HG02571 (cell line): ENCODE results near the gene C1QTNF8.

Experiments
- ATAC-seq: cut with Tn5 transposase; IDR thresholded peaks from one replicate; pipeline ENCODE4 v1.9.1; 2021; ENCODE audit warnings: mild to moderate bottlenecking, moderate library complexity; ENCODE audit not compliant: unreplicated experiment

Gene C1QTNF8

DNA sequence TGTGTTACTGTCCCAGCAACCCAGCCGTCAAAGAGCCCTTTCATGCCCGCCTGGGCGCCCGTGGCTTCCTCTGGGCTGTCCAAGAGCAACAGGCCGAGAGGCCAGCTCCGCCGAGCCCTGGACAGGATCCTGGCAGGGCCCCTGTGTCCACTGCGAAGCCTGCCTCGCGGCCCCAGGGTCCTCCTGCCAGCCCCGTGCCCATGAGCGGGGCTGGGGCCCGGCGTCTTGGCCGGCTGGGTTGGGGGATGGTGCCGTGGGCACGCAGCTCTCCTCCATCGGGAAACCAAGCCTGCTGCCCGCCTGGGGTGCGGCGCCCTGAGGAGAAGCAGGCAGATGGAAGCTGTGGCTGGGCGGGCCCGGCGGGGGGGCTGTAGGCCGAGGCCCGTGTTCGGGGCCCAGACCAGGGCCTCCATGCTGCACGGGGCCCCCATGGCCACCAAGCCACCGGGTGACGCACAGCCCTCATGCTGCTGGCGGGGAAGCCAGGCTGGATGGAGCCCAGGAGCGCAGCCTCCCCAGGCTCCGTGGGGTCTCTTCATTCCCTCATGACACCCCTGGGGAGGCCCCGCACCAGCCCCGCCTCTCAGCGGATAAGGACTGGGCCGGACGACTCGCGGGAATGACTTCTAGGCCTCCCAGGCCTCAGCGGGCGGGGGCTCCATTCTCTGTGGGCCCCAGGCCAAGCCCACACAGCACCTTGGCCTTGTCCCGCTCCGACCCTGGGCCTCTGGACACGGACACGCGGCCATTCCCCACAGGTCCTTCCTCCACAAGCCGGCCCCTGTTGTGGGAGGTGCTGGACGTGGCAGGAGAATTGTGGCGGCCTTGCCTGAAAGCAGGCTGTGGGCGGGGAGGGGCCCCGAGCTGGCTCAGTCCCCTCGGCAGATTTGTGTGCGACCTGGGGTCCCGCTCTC is at the start of gene C1QTNF8:
C1QTNF8 (minus strand) TSS at position 76 of the 914 bp plus-strand sequence. CDS start 1,322 bp downstream, outside the sequence.
- ATAC-seq: no peak

DNA sequence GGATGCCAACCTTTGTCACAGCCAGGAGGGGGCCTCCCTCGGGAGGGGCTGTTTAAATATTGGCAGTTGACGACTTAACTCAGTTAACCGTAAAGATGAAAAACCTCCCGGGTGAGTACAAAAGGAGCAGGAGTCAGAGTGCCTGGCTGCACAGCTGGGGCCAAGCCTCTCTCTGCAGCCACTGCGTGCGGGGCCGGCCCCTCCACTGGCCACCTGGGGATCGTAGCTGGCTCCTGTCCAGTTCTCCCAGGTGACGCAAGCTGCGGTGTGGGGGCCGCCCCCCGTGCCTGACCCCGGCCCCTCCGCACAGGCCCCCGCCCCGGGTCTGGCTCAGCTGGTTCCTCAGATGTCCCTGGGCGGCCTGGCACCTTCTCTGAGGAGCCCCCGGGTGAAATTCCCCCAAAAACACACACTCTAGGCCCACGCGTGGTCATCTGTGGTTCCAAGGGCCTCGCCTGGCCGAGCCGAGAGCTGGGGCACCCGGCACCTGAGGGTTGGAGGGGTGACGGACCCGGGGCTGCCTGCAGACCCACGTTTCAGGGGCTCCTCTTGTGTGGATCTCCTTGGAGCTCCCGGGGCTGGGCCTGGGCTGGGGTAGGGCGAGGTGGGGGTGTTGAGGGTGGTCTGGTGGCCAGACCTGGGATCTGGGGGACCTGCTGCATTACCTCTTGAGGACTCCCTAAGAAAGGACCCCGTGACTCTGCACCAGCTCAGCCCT is 49.5 kb upstream of the C1QTNF8 start:
- ATAC-seq: no peak

DNA sequence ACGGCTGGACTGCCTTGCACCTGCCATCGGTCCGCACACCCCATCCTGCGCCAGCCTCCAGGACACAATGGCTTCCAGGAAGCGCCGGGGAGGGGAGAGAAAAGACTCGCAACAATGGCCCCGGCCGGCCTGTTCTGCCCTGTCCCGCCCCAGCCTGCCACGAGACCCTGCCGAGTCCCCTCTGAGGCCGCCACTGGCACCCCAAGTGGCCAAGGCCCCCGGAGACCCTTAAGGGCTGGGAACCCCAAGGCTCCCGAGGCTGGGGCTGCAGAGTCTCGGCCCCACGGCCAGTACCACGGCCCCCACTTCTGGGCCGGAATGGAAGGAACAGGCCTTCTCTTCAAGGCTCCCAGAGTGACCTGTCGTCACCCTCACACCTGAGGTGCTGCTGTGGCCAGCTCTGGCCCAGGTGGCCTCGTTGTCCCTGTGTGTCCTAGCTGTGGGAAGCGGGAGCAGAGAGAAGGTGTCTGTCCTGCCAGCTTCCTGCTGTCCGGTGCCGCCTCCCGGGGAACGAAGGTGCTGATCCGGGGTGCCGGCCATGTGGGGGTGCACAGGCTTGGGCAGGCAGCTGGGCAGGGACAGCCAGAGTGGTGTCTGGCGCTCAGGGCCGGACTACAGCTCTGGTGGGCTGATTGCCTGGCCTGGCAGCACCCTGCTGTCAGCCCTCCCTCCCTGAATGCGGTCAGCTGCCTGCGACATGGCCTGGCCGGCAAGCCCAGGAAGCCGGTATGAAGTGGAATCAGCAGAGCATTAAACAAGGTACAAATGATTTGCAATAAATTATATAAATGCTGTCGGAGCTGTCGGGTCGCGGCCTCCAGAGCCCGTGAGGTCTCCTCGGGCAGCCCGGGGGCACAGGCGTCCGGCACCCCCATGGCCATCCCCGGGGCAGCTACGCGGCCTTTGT is 48.7 kb upstream of the C1QTNF8 start:
- no peak for ATAC-seq

- ATAC-seq: no peak
These were observed 47.9 kb upstream of the C1QTNF8 start for GRCh38 chr16:1143761-1144450.

- ATAC-seq: no peak
These were observed 46.9 kb upstream of the C1QTNF8 start for GRCh38 chr16:1142911-1143310.

GRCh38 chr16:1141716-1142115 is 45.7 kb upstream of the C1QTNF8 start:
- ATAC-seq: no peak

DNA sequence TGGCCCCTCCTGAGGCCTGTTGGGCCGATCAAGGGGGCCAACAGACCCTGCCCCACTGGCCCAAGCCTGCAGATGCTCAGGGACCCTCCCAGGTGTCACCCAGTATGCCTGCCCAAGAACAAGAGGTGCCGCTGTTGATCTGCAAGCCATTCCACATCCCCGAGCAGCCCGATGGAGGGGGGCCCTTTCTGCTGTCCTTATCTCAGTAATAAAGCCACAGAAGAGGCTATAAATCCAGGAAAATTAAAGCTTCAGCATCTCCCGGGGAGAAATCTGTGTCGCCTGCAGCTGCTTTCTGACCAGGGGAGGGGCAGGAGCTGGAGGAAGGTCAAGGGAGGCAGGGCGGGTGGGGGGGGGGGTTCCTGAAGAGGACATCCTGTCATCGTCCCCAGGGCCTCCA is 45.1 kb upstream of the C1QTNF8 start:
- no peak for ATAC-seq

- ATAC-seq: no peak
These were observed 44.6 kb upstream of the C1QTNF8 start for GRCh38 chr16:1140582-1141162.

DNA sequence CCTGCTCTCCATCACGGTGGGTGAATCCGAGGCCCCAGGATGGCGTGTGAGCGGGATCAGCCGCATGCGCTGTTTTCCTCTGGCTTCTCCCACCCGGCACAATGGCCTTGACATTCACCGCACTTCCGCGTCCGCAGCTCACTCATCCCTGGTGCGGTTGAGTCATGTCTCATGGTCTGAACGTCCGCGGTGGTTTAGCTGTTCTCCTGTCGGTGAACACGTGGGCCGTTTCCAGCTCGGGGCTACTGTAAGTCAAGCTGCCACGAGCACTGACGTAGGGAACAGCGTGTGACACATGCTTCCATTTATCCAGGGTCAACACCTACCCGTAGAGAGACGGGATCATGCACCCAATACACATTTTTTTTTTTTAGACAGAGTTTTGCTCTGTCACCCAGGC is 41.6 kb upstream of the C1QTNF8 start:
- ATAC-seq: no peak

DNA sequence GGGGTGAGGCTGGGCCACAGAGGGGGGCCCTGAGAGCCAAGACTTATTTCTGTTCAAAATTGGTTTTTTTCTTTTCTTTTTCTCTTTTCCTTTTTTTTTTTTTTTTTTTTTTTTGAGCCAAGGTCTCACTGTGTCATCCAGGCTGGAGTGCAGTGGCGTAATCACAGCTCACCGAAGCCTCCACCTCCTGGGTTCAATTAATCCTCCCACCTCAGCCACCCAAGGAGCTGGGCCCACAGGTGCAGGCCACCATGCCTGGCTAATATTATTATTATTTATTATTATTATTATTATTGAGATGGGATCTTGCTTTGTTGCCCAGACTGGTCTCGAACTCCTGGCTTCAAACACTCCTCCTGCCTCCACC is 39.4 kb upstream of the C1QTNF8 start:
- ATAC-seq: no peak

DNA sequence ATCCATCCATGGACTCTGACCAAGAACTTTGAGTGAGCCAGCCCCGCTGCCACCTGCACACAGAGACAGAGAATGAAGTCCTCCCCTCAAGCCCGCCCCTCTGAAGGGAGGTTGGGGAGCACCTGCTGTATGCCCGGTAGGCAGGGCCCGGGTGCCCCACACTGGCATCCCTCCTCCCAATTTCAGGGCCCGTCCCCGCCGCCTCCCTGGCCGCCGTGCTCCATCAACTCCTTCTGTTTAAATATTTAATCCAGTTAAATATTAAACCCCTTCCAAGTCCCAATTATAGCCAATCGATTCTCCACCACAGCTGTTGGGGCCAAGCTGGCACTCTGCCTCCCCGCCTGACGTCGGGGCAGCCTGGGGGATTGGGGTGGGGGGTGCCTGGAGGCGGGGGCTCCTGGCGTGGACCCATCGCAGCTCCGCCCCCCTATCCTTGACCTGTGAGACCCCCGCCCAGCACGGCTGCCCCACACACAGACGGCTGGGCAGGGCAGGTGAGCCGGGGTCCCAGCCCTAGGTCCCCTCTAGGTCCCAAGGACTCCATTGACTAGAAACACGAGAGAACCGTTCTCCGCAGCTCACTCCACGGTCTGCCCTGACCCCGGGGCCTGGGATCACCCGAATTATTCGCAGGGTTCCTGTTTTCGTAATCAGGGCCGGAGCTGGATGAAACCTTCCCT is 38.9 kb upstream of the C1QTNF8 start:
- no peak for ATAC-seq

DNA sequence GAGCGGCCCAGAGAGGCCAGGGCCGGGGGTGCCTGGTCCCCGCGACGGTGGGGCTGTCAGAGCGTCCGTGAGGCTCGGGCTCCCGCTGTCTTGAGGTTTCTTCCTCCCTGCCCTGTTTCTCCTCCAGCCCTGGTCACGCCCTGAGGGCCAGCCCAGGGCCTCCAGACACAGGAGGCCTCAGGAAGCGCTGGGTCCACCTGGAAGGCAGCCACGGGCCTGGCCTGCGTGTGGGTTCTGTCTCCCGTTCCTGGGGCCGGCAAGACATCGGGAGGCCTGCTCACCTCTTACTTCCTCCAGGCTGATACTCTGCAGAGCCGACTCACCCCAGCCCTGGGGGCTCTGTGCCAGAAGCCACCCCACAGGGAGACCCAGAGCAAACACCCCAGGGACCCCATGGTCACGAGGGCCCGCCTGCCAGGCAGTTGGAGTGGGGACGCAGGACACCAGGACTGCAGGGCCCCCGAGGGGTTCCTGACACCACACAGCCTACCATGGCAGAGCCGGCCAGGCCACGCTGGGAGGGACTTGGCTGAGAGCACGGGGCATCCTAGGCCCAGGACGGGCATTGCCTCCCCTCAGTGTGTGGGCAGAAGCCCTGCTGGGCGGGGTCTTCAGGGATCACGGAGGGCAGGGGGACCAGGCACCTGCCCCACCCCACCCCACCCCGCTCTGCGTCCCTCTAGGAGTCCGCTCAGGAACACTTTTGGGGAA is 37.9 kb upstream of the C1QTNF8 start:
- ATAC-seq: no peak

DNA sequence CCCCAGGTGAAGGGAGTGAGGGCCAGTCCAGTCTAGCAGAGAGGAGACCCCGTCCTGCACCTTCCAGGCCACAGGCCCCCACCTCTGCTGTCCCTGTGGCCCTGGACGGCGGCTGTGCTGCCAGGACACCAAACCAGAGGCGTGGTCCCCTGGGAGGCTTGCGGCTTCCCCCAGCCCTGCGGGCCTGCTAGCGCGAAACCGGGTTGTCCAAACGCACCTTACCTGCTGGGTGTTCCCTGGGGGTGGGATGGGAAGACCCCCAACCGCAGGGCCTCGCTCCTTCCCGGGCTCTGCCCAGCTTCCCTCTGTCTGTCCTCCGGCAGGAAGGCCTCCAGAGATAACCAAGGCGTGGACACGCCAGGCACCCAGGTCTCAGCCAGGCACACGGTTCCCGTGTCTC is 37.2 kb upstream of the C1QTNF8 start:
- no peak for ATAC-seq

- ATAC-seq: no peak
These were observed 36.4 kb upstream of the C1QTNF8 start for GRCh38 chr16:1132431-1132830.

DNA sequence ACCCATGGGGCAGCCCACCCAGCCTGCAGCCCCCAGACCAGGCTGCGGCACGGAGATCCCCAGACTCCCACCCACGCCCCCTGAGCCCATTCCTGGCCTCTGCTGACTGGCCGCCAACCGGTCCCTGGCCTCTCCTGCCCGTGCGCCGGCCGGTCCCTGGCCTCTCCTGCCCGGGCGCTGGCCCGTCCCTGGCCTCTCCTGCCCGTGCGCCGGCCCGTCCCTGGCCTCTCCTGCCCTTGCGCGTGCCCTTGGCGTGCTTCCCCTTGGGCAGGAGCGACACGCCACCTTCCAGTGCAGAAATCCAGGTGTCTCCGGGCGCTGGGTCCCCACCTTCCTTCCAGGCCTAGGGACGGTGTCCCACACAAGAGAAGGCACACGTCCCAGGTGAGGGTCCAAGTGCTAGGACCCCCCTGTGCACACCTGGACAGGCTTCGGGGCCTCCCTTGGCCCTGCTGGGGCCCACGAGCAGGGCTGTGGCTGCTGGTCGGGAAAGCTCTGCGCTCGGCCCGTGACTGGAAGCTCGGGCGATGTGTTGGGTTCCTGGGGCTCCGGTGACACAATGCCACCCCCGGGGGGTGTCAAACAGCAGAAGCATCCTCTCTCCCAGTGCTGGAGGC is 35.4 kb upstream of the C1QTNF8 start:
- ATAC-seq: no peak

DNA sequence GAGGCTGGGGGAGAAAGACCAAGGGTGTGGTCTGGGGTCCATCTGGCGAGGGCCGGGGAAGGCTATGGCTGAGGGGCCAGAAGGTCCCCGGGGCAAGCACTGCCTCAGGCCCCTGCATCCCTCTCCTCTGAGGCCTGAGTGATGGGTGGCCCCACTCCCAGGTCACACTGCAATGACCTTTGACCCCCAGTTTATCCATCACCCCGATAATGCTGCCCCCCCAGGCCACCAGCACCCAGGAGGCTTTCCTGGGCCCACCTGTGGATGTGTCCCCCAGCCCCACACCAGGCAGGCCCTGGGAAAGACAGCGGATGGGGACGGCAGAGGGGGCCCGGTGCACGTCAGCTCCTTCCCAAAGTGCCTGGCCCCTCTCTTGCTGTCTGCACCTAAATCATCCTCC is 34.3 kb upstream of the C1QTNF8 start:
- no peak for ATAC-seq

DNA sequence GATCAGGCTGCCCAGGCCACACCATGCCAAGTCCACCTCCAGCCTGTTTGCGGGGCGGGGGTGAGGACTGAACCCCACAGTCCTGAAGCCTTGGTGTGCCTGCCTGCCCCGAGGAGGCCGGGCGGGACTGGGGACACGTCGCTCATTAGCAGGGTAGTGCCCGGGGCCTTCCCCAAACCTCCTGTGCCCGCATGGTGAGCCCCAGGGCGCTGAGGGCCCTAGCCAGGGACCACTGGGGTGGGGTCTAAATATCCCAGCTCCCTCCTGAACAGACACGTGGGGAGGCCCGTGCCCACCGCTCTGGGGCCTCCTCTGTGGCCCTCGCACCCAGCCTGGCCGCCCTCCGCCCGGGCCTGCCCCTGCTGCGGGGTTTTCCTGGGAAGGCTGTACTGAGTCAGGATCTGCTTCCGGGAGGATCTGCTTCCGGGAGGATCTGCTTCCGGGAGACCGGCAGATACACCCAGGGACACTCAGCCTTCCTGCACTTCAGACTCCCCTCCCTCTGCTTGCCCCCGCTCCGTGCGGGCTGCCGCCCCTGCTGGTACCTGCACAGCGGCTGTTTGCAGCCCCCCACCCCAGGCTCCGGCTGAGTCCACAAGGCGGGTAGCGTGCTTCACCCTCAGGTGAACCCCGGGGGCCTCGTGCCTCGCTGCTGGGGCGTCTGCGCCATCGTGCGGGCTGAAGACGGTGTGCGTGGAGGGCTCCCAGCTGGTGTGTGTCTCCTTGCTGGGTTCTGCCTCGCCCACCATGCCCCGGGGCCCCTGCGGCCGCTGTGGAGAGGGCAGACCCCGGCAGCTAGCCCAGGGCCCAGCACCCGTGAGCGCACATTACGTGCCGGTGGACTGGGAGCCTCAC is 33.3 kb upstream of the C1QTNF8 start:
- ATAC-seq: no peak
